BE2C (cell line): ENCODE measurements around the gene ADRM1.

ENCODE experiments used
- DNase-seq: peaks from one replicate; pipeline ENCODE4 v3.0.0-alpha.2; 2020
- H3K27me3 ChIP-seq: fragments of 250-450 bp; sonication (Bioruptor Pico); 2 replicates; pipeline ENCODE4 v1.5.1; 2020; ENCODE audit warnings: mild to moderate bottlenecking
- H3K36me3 ChIP-seq: fragments of 250-450 bp; sonication (Bioruptor Pico); 2 replicates; pipeline ENCODE4 v1.5.1; 2020; ENCODE audit warnings: mild to moderate bottlenecking
- H3K4me1 ChIP-seq: fragments of 250-450 bp; sonication (Bioruptor Pico); 2 replicates; pipeline ENCODE4 v1.5.1; 2020
- H3K4me3 ChIP-seq: 2 replicates; pipeline ENCODE4 v1.5.1; 2011; ENCODE audit warnings: low read depth, low read length
- H3K9me3 ChIP-seq: fragments of 250-450 bp; sonication (Bioruptor Pico); 2 replicates; pipeline ENCODE4 v1.5.1; 2020
- CTCF ChIP-seq: IDR thresholded peaks from 2 replicates; pipeline ENCODE4 v1.5.1; 2012; ENCODE audit warnings: mild to moderate bottlenecking, low read depth, low read length

Gene ADRM1

GRCh38 chr20:62305765-62306413, 3.1 kb downstream of the ADRM1 start:
- no peaks in the 10 kb centered on the region for H3K27me3 ChIP-seq
- no peak overlapping the region for H3K4me3 ChIP-seq
- no peaks in the 10 kb centered on the region for H3K9me3 ChIP-seq
- no peak for DNase-seq
- peaks cover 58% of the 10 kb centered on the region for H3K36me3 ChIP-seq
- no peak for TF ChIP-seq CTCF
- no peaks in the 10 kb centered on the region for H3K4me1 ChIP-seq

GRCh38 chr20:62306414-62307187, 3.8 kb downstream of the ADRM1 start:
- Histone ChIP-seq H3K36me3 (peaks cover 58% of the 10 kb centered on the region), H3K4me1 (no peaks in the 10 kb centered on the region), H3K9me3 (no peaks in the 10 kb centered on the region), H3K27me3 (no peaks in the 10 kb centered on the region), H3K4me3 (no peak overlapping the region)
- no peak for DNase-seq
- TF ChIP-seq CTCF = no peak

GRCh38 chr20:62307226-62308101, 4.7 kb downstream of the ADRM1 start:
- Histone ChIP-seq H3K4me1 (no peaks in the 10 kb centered on the region), H3K36me3 (peaks cover 58% of the 10 kb centered on the region), H3K4me3 (no peak overlapping the region), H3K27me3 (no peaks in the 10 kb centered on the region), H3K9me3 (no peaks in the 10 kb centered on the region)
- no peak for DNase-seq
- no peak for TF ChIP-seq CTCF

GRCh38 chr20:62308102-62308822, 5.5 kb downstream of the ADRM1 start:
- no peak for TF ChIP-seq CTCF
- Histone ChIP-seq H3K9me3 (no peaks in the 10 kb centered on the region), H3K4me1 (no peaks in the 10 kb centered on the region), H3K27me3 (no peaks in the 10 kb centered on the region), H3K36me3 (peaks cover 58% of the 10 kb centered on the region), H3K4me3 (no peak overlapping the region)
- no peak for DNase-seq

GRCh38 chr20:62309198-62309944, 6.6 kb downstream of the ADRM1 start:
- no peak for DNase-seq
- Histone ChIP-seq H3K36me3 (peaks cover 49% of the 10 kb centered on the region), H3K4me1 (no peaks in the 10 kb centered on the region), H3K9me3 (no peaks in the 10 kb centered on the region), H3K27me3 (no peaks in the 10 kb centered on the region), H3K4me3 (no peak overlapping the region)
- TF ChIP-seq CTCF = no peak
